Transverse colon (tissue), 3 donors: ENCODE data around the gene GDF7.

Experiments used
- CTCF ChIP-seq, 5 experiments: fragments of 200-600 bp in 3 of 5; fragments of 450-650 bp in 2 of 5; sonication (generic) in 3 of 5; IDR thresholded peaks; 1 replicate in 2 of 5; 2 replicates in 3 of 5; pipeline ENCODE4 v1.5.1; 2016 to 2017; ENCODE audit warnings: antibody characterized with exemption in 5 of 5, inconsistent platforms in 3 of 5, mild to moderate bottlenecking in 2 of 5, moderate library complexity in 1 of 5
- EP300 ChIP-seq: sonication (generic); formaldehyde crosslinking; IDR thresholded peaks from one replicate; pipeline ENCODE4 v1.6.1; 2017; ENCODE audit warnings: antibody characterized with exemption, low read depth

GRCh38 chr2:20671736-20672080 lies 4.8 kb downstream of the GDF7 start:
- no peak for TF ChIP-seq CTCF (IDR thresholded peaks at IDR 0.05)
- no peak for TF ChIP-seq EP300
